ENCODE measurements around the gene CYTH3.

DNA sequence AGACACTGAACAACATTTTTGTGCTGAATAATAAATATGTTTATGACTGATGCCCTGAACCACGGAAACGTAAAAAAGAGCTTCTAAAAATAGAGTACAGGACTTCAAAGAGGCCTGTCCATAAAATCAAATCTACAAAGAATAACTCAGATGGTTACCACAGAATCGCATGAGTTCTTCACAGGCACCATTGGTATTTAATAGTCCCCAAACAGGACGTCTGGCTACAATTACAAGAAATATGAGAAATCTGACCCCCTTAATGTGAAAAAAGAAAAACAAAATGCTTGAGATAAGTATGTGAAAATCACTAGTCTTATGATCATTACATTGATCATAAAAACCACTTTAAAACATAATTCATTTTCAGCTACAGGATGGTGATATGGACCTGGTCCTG lies 20.8 kb downstream of the CYTH3 start:
- TF ChIP-seq, protein P1, sequence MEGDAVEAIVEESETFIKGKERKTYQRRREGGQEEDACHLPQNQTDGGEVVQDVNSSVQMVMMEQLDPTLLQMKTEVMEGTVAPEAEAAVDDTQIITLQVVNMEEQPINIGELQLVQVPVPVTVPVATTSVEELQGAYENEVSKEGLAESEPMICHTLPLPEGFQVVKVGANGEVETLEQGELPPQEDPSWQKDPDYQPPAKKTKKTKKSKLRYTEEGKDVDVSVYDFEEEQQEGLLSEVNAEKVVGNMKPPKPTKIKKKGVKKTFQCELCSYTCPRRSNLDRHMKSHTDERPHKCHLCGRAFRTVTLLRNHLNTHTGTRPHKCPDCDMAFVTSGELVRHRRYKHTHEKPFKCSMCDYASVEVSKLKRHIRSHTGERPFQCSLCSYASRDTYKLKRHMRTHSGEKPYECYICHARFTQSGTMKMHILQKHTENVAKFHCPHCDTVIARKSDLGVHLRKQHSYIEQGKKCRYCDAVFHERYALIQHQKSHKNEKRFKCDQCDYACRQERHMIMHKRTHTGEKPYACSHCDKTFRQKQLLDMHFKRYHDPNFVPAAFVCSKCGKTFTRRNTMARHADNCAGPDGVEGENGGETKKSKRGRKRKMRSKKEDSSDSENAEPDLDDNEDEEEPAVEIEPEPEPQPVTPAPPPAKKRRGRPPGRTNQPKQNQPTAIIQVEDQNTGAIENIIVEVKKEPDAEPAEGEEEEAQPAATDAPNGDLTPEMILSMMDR (IDR thresholded peaks at IDR 0.05) = no peak
- TF ChIP-seq ZFX (IDR thresholded peaks at IDR 0.05; ENCODE audit: borderline replicate concordance) = no peak

All from 22Rv1 (cell line).